Measurements from ENCODE around the gene PAK5.
"Not testable (repeated sequence)": the region's sequence is repeated elsewhere in the genome, so short reads cannot be mapped to it uniquely, and the experiment has no call there.

The PAK5 gene

GRCh38 chr20:9686001-9686400, 152.9 kb downstream of the PAK5 start:
- DNase-seq (ENCODE audit: low read depth in 2 of 2), result no peak

GRCh38 chr20:9685011-9685410, 153.9 kb downstream of the PAK5 start:
- DNase-seq (ENCODE audit: low read depth in 2 of 2), result no peak

GRCh38 chr20:9677100-9677623, 161.7 kb downstream of the PAK5 start:
- no peak for DNase-seq (ENCODE audit: low read depth in 2 of 2)

GRCh38 chr20:9672981-9673380, 165.9 kb downstream of the PAK5 start:
- no peak for DNase-seq (ENCODE audit: low read depth in 2 of 2)

GRCh38 chr20:9672027-9672426, 166.8 kb downstream of the PAK5 start:
- no peak for DNase-seq (ENCODE audit: low read depth in 2 of 2)

GRCh38 chr20:9668381-9668780, 170.5 kb downstream of the PAK5 start:
- no peak for DNase-seq (ENCODE audit: low read depth in 2 of 2)

GRCh38 chr20:9663423-9663822, 175.5 kb downstream of the PAK5 start:
- no peak for DNase-seq (ENCODE audit: low read depth in 2 of 2)

- no peak for DNase-seq (ENCODE audit: low read depth in 2 of 2)
These were observed 178.5 kb downstream of the PAK5 start for GRCh38 chr20:9660236-9660868.

GRCh38 chr20:9647741-9648140, 191.1 kb downstream of the PAK5 start:
- DNase-seq (ENCODE audit: low read depth in 2 of 2), result no peak

GRCh38 chr20:9646375-9646774, 192.5 kb downstream of the PAK5 start:
- DNase-seq (ENCODE audit: low read depth in 2 of 2), result no peak

- DNase-seq (ENCODE audit: low read depth in 2 of 2), result no peak
These were observed 196.0 kb downstream of the PAK5 start for GRCh38 chr20:9642882-9643281.

- not testable (repeated sequence) for DNase-seq (ENCODE audit: low read depth in 2 of 2)
These were observed 197.3 kb downstream of the PAK5 start for GRCh38 chr20:9641499-9642000.

- DNase-seq (ENCODE audit: low read depth in 2 of 2), result no peak
These were observed 201.0 kb downstream of the PAK5 start for GRCh38 chr20:9637889-9638288.

- DNase-seq (ENCODE audit: low read depth in 2 of 2), result no peak
These were observed 203.1 kb downstream of the PAK5 start for GRCh38 chr20:9635750-9636149.

- no peak for DNase-seq (ENCODE audit: low read depth in 2 of 2)
These were observed 204.5 kb downstream of the PAK5 start for GRCh38 chr20:9634327-9634726.

GRCh38 chr20:9632991-9633390, 205.9 kb downstream of the PAK5 start:
- no peak for DNase-seq (ENCODE audit: low read depth in 2 of 2)

- DNase-seq (ENCODE audit: low read depth in 2 of 2), result no peak
These were observed 206.6 kb downstream of the PAK5 start for GRCh38 chr20:9632265-9632664.

- DNase-seq (ENCODE audit: low read depth in 2 of 2), result no peak
These were observed 208.3 kb downstream of the PAK5 start for GRCh38 chr20:9630554-9630953.

GRCh38 chr20:9629831-9630230, 209.0 kb downstream of the PAK5 start:
- no peak for DNase-seq (ENCODE audit: low read depth in 2 of 2)

- no peak for DNase-seq (ENCODE audit: low read depth in 2 of 2)
These were observed 210.3 kb downstream of the PAK5 start for GRCh38 chr20:9628589-9628988.

GRCh38 chr20:9628141-9628540, 210.7 kb downstream of the PAK5 start:
- DNase-seq (ENCODE audit: low read depth in 2 of 2), result no peak

GRCh38 chr20:9627219-9627618, 211.7 kb downstream of the PAK5 start:
- DNase-seq (ENCODE audit: low read depth in 2 of 2), result no peak

- DNase-seq (ENCODE audit: low read depth in 2 of 2), result no peak
These were observed 212.5 kb downstream of the PAK5 start for GRCh38 chr20:9626357-9626756.

GRCh38 chr20:9617940-9618339, 220.9 kb downstream of the PAK5 start:
- DNase-seq (ENCODE audit: low read depth in 2 of 2), result no peak
